Caco-2 (cell line): ENCODE measurements around the gene IL1RAPL2. TPM values are rescaled to one million over a fixed set of nuclear protein-coding genes. Genes with fewer than 3 reads are reported as not detected.

ENCODE experiments used
- BruUV-seq: library from RNA; stranded (reverse); fragments of 400-500 nt; replicated peaks from 2 replicates; lab custom pipeline; 2021; lab: Mats Ljungman, UMichigan
- CTCF ChIA-PET: fragments of 300-600 bp; sonication (Branson Sonifier 250); formaldehyde crosslinking; loops from one replicate; lab custom pipeline; 2022; ENCODE audit warnings: antibody characterized with exemption; lab: Charles Lee
- POLR2A ChIA-PET: fragments of 300-600 bp; sonication (Branson Sonifier 250); formaldehyde crosslinking; loops from one replicate; lab custom pipeline; 2022; ENCODE audit warnings: antibody characterized with exemption; lab: Charles Lee
- DNase-seq, 2 experiments: peaks; one replicate each; pipeline versions ENCODE4 v3.0.0 to v3.0.0-alpha.2; 2020 to 2022
- H3K27me3 ChIP-seq: replicated peaks from 2 replicates; pipeline ENCODE4 v1.6.0; 2011; ENCODE audit warnings: low read length; ENCODE audit not compliant: control insufficient read depth, insufficient read depth
- H3K36me3 ChIP-seq: 2 replicates; pipeline ENCODE4 v1.5.1; 2011; ENCODE audit warnings: low read length; ENCODE audit not compliant: control insufficient read depth, insufficient read depth
- H3K4me1 ChIP-seq: fragments of 250-450 bp; sonication (Bioruptor Pico); 2 replicates; pipeline ENCODE4 v1.5.1; 2020; ENCODE audit warnings: mild to moderate bottlenecking
- H3K4me3 ChIP-seq: 2 replicates; pipeline ENCODE4 v1.5.1; 2011; ENCODE audit warnings: low read depth, mild to moderate bottlenecking, control low read depth, low read length
- H3K9me3 ChIP-seq: fragments of 250-450 bp; sonication (Bioruptor Pico); 2 replicates; pipeline ENCODE4 v1.5.1; 2020; ENCODE audit warnings: mild to moderate bottlenecking, moderate library complexity
- H3K27ac Mint-ChIP-seq: one replicate; pipeline ENCODE4 v1.8.0; 2022; ENCODE audit warnings: mixed read lengths; ENCODE audit not compliant: unreplicated experiment
- H3K27me3 Mint-ChIP-seq: one replicate; pipeline ENCODE4 v1.8.0; 2022; ENCODE audit warnings: mixed read lengths; ENCODE audit not compliant: insufficient read depth, unreplicated experiment
- H3K36me3 Mint-ChIP-seq: one replicate; pipeline ENCODE4 v1.8.0; 2022; ENCODE audit warnings: mild to moderate bottlenecking, mixed read lengths; ENCODE audit not compliant: insufficient read depth, unreplicated experiment
- H3K4me1 Mint-ChIP-seq: one replicate; pipeline ENCODE4 v1.8.0; 2022; ENCODE audit warnings: low read depth, mixed read lengths; ENCODE audit not compliant: unreplicated experiment
- H3K4me3 Mint-ChIP-seq: one replicate; pipeline ENCODE4 v1.8.0; 2022; ENCODE audit warnings: mild to moderate bottlenecking, moderate library complexity, mixed read lengths; ENCODE audit not compliant: unreplicated experiment
- H3K9me3 Mint-ChIP-seq: one replicate; pipeline ENCODE4 v1.8.0; 2022; ENCODE audit warnings: mixed read lengths; ENCODE audit not compliant: unreplicated experiment
- CTCF ChIP-seq, 2 experiments: fragments of 200-600 bp in 1 of 2; IDR thresholded peaks; 1 replicate in 1 of 2; 2 replicates in 1 of 2; pipeline versions ENCODE4 v1.5.1 to v1.8.0; 2011 to 2022; ENCODE audit warnings: antibody characterized with exemption in 1 of 2, control low read depth in 1 of 2, inconsistent platforms in 1 of 2, low read depth in 1 of 2, low read length in 1 of 2, mild to moderate bottlenecking in 1 of 2, moderate library complexity in 1 of 2; ENCODE audit not compliant: insufficient read depth in 1 of 2, severe bottlenecking in 1 of 2, unreplicated experiment in 1 of 2
- intact Hi-C: fragments of 100-400 bp; cut with micrococcal nuclease; formaldehyde crosslinking; loops from one replicate; pipeline ENCODE4 v1.10.0; 2022; ENCODE audit not compliant: unreplicated experiment
- total RNA-seq: library from RNA; stranded (reverse); gene quantifications from 2 replicates; pipeline ENCODE4 v1.2.3, GENCODE V29; 2022

IL1RAPL2 gene
- total RNA-seq, 1 experiment from 2014 or later: not detected

DNA sequence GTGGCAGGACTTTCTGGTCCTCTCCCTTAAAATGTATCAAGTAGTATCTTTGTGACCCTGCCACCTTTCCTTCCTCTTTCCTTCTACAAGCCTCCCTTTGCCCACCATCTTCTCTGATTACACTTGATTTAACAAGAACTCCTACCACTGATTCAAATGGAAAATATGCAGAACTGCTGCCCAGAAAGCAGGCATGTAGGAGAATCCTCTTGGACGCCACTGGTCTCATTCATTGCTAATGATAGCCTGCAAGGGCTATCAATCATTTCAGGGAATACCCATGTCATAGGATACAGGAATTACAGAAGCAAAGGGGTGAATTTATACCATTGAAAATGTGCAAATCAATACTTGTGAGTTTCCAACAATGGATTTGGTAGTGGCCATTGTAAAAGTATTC, 961.8 kb downstream of the IL1RAPL2 start:
- ChIA-PET CTCF (no interaction called here), POLR2A (no interaction called here)
- Mint-ChIP-seq H3K27ac (no peak overlapping the region), H3K36me3 (no peaks in the 10 kb centered on the region), H3K27me3 (no peaks in the 10 kb centered on the region), H3K9me3 (no peaks in the 10 kb centered on the region), H3K4me1 (no peaks in the 10 kb centered on the region), H3K4me3 (no peak overlapping the region)
- intact Hi-C loops: no loop called here
- no peak overlapping the region for H3K4me3 ChIP-seq
- no peaks in the 10 kb centered on the region for H3K4me1 ChIP-seq
- TF ChIP-seq CTCF (IDR thresholded peaks at IDR 0.05; ENCODE audit: insufficient read depth in 1 of 2, low read depth in 1 of 2, low read length in 1 of 2, severe bottlenecking in 1 of 2, unreplicated experiment in 1 of 2): no peak
- no peak for DNase-seq
- H3K27me3 ChIP-seq: no peaks in the 10 kb centered on the region
- H3K9me3 ChIP-seq: no peaks in the 10 kb centered on the region
- H3K36me3 ChIP-seq: no peaks in the 10 kb centered on the region
- no TSS peak for BruUV-seq

DNA sequence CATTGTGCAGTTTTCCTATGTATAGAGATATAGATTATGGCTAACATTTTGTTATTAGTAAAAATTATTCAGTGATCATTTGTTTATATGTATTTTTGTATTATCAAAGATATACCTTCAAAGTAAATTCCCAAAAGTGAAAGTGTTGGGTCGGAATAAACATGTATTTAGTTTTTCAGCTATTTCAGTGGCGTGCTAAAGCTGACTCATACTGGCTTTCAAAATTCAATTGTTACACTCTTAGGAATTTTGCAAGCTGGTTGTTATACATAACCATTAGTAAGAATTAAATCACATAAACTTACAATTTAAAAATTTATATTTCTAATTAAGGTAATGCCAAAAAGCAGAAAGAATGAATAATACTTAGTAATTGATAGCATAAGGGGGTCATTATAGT, 968.0 kb downstream of the IL1RAPL2 start:
- Mint-ChIP-seq H3K27ac (no peak overlapping the region), H3K4me1 (no peaks in the 10 kb centered on the region), H3K9me3 (no peaks in the 10 kb centered on the region), H3K27me3 (no peaks in the 10 kb centered on the region), H3K36me3 (no peaks in the 10 kb centered on the region), H3K4me3 (no peak overlapping the region)
- Histone ChIP-seq H3K9me3 (no peaks in the 10 kb centered on the region), H3K27me3 (no peaks in the 10 kb centered on the region), H3K4me1 (no peaks in the 10 kb centered on the region), H3K36me3 (no peaks in the 10 kb centered on the region), H3K4me3 (no peak overlapping the region)
- ChIA-PET POLR2A (no interaction called here), CTCF (no interaction called here)
- no peak for TF ChIP-seq CTCF (IDR thresholded peaks at IDR 0.05; ENCODE audit: insufficient read depth in 1 of 2, low read depth in 1 of 2, low read length in 1 of 2, severe bottlenecking in 1 of 2, unreplicated experiment in 1 of 2)
- no TSS peak for BruUV-seq
- no peak for DNase-seq
- intact Hi-C loops: no loop called here

DNA sequence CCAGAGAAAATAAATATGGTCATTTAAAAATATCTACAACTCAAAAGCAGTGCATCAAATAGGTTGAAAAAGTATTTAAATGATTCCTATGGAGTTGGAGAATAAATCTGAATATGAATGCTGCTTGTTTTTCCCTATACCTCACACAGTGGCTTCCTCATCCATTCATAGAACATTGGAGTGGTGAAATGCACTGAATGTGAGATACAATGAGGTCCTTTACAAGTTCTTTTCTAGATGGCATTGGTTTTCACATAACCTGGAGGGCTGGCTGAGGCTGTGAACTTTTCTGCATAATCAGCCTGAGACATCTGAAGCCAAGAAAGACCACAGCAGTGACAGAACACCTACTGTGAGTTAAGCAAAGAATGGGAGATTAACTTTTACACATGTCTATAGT, 977.3 kb downstream of the IL1RAPL2 start:
- POLR2A ChIA-PET: no interaction called here
- H3K4me3 Mint-ChIP-seq: no peak overlapping the region

More for the DNA sequence above, 977.3 kb downstream of the IL1RAPL2 start:
- Mint-ChIP-seq H3K27me3 (no peaks in the 10 kb centered on the region), H3K4me1 (no peaks in the 10 kb centered on the region), H3K27ac (no peak overlapping the region), H3K36me3 (no peaks in the 10 kb centered on the region), H3K9me3 (no peaks in the 10 kb centered on the region)
- CTCF ChIA-PET: no interaction called here
- no TSS peak for BruUV-seq
- DNase-seq: no peak
- intact Hi-C loops: no loop called here
- no peaks in the 10 kb centered on the region for H3K4me1 ChIP-seq
- TF ChIP-seq CTCF (IDR thresholded peaks at IDR 0.05; ENCODE audit: insufficient read depth in 1 of 2, low read depth in 1 of 2, low read length in 1 of 2, severe bottlenecking in 1 of 2, unreplicated experiment in 1 of 2): no peak
- H3K27me3 ChIP-seq: no peaks in the 10 kb centered on the region
- no peak overlapping the region for H3K4me3 ChIP-seq
- H3K36me3 ChIP-seq: no peaks in the 10 kb centered on the region
- no peaks in the 10 kb centered on the region for H3K9me3 ChIP-seq
